K562 (cell line): ENCODE measurements around the gene ERAS. TPM values are rescaled to one million over a fixed set of nuclear protein-coding genes. Genes with fewer than 3 reads are reported as not detected.

Experiments used
- BRF1 ChIP-seq: IDR thresholded peaks from 3 replicates; pipeline ENCODE4 v1.6.1; 2011; ENCODE audit warnings: borderline replicate concordance, mild to moderate bottlenecking; ENCODE audit not compliant: insufficient read length; ENCODE audit errors: extremely low read depth
- E2F3 ChIP-seq: fragments of 250-450 bp; sonication (Bioruptor Pico); IDR thresholded peaks from 2 replicates; pipeline ENCODE4 v1.4.0; 2020; ENCODE audit warnings: mild to moderate bottlenecking
- HEY1 ChIP-seq: fragments of 250-450 bp; sonication (Bioruptor Pico); IDR thresholded peaks from 2 replicates; pipeline ENCODE4 v1.5.0; 2020; ENCODE audit warnings: mild to moderate bottlenecking, moderate library complexity, borderline replicate concordance
- NUFIP1 ChIP-seq: fragments of 450-650 bp; IDR thresholded peaks from 2 replicates; pipeline ENCODE4 v1.6.1; 2018; ENCODE audit not compliant: partially characterized antibody
- PHF21A ChIP-seq: fragments of 450-650 bp; IDR thresholded peaks from 2 replicates; pipeline ENCODE4 v1.6.1; 2017; ENCODE audit warnings: low read depth, borderline replicate concordance
- RAD21 ChIP-seq, 2 experiments: fragments of 250-450 bp in 1 of 2; fragments of 450-650 bp in 1 of 2; sonication (Bioruptor Pico) in 1 of 2; formaldehyde crosslinking in 1 of 2; IDR thresholded peaks in 1 of 2; conservative IDR thresholded peaks in 1 of 2; 2 replicates each; pipeline versions ENCODE4 v1.4.0 to v1.8.0; 2020 to 2022; ENCODE audit warnings: mild to moderate bottlenecking in 2 of 2, moderate library complexity in 1 of 2
- RCOR1 ChIP-seq, 2 experiments: IDR thresholded peaks; 2 replicates each; pipeline ENCODE4 v1.6.1; 2012; ENCODE audit warnings: low read depth in 2 of 2, low read length in 2 of 2, borderline replicate concordance in 1 of 2, improper control_type of control experiment in 1 of 2
- SIRT6 ChIP-seq: IDR thresholded peaks from one replicate; pipeline ENCODE4 v1.6.1; 2012; ENCODE audit warnings: low read depth, mild to moderate bottlenecking, control low read depth, inconsistent platforms, low read length, moderate library complexity
- TCFL5 ChIP-seq: fragments of 250-450 bp; sonication (Bioruptor Pico); conservative IDR thresholded peaks from 2 replicates; pipeline ENCODE4 v1.6.1; 2021; ENCODE audit warnings: mild to moderate bottlenecking, moderate library complexity, matching md5 sums
- TFAM ChIP-seq: fragments of 250-450 bp; sonication (Bioruptor Pico); conservative IDR thresholded peaks from 2 replicates; pipeline ENCODE4 v1.5.0; 2021; ENCODE audit warnings: mild to moderate bottlenecking, moderate library complexity
- U2AF2 ChIP-seq: fragments of 200-400 bp; formaldehyde crosslinking; optimal IDR thresholded peaks from 2 replicates; pipeline ENCODE3; 2017; ENCODE audit warnings: low read depth, mild to moderate bottlenecking, low read length
- ZNF224 ChIP-seq: sonication (generic); formaldehyde crosslinking; IDR thresholded peaks from 2 replicates; pipeline ENCODE4 v1.8.0; 2022; ENCODE audit warnings: mild to moderate bottlenecking, missing genetic modification reagents
- ZNF766 ChIP-seq: fragments of 200-800 bp; sonication (Bioruptor generic); conservative IDR thresholded peaks from 2 replicates; pipeline ENCODE4 v1.6.1; 2016; ENCODE audit warnings: missing genetic modification characterization, missing compliant biosample characterization
- ZNF778 ChIP-seq: fragments of 450-650 bp; formaldehyde crosslinking; IDR thresholded peaks from 2 replicates; pipeline ENCODE4 v1.4.0; 2020; ENCODE audit warnings: mild to moderate bottlenecking, moderate library complexity
- ZNF830 ChIP-seq: fragments of 250-450 bp; sonication (Bioruptor Pico); IDR thresholded peaks from 2 replicates; pipeline ENCODE4 v1.5.0; 2021; ENCODE audit warnings: mild to moderate bottlenecking
- polyA plus RNA-seq, 8 experiments: library from polyadenylated mRNA; depleted of rRNA in 4 of 8; stranded (reverse) in 5 of 8; unstranded in 3 of 8; fragments of >200 nt; fragmentation: Nextera tagmentation in 2 of 8; fragmentation: Illumina TruSeq in 1 of 8; extraction: Ambion mirVana in 2 of 8; extraction: Trizol in 1 of 8; gene quantifications; 2 replicates each; pipeline versions ENCODE4 v1.2.1 to v1.2.3, GENCODE V29; 2011 to 2014; ENCODE audit warnings: inconsistent platforms in 1 of 8, missing spikeins in 1 of 8
- total RNA-seq, 7 experiments: library from RNA; depleted of rRNA in 6 of 7; stranded (reverse); fragments of >200 nt in 6 of 7; fragmentation: Illumina TruSeq in 2 of 7; extraction: Trizol in 2 of 7; gene quantifications; 2 replicates each; pipeline versions ENCODE4 v1.2.1 to v1.2.3, GENCODE V29; 2011 to 2021; ENCODE audit warnings: low replicate concordance in 1 of 7
- TF ChIP-seq, protein P1 (sequence below): fragments of 150-350 bp; IDR thresholded peaks from 2 replicates; pipeline ENCODE4 v1.6.1; 2014; ENCODE audit warnings: low read depth, mild to moderate bottlenecking, low read length, borderline replicate concordance
- TF ChIP-seq, protein P2 (sequence below): sonication (generic); formaldehyde crosslinking; IDR thresholded peaks from 2 replicates; pipeline ENCODE4 v1.8.0; 2022; ENCODE audit warnings: mild to moderate bottlenecking, missing genetic modification reagents
- TF ChIP-seq, protein P3 (sequence below): fragments of 450-650 bp; IDR thresholded peaks from 2 replicates; pipeline ENCODE4 v1.6.1; 2017; ENCODE audit warnings: antibody characterized with exemption
- TF ChIP-seq, protein P4 (sequence below): fragments of 250-450 bp; sonication (Bioruptor Pico); IDR thresholded peaks from 2 replicates; pipeline ENCODE4 v1.5.1; 2021; ENCODE audit warnings: mild to moderate bottlenecking

The ERAS gene
- total and polyA plus RNA-seq, 9 of the 15 experiments (the other 6 are each of a cell fraction or from before 2014, with no cell fraction given), result 0.07 to 0.12 TPM; not detected in 7

DNA sequence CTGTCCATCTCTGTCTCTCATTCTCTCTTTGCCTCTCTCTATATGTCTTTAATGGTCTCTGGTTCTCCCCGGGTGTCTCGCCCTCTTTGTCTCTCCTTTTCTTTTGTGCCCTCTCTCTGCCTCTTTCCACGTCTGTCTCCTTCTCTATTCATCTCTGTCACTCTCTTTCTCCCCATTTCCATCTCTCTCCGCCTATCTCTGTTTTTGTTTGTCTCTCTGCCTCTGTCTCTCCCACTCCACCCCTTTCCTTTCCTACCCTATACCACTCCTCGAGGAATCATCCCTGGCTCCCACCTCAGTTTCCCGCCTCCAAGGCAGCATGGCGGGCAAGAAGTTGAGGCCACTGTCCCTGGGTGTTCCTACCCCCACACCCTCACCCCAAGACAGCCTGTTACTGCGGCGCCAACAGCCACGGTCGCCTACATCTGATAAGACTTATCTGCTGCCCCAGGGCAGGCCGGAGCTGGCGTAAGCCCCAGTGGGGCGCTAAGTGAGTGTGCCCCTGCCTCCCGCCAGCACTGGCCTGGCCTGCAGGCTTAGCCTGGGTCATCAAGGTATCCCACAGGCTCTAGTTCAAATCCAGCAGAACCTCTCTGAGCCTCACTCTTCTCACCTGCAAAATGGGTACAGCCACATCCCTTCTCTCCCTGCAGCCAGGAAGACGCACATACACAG is 40.6 kb upstream of the ERAS start (continued):
- TF ChIP-seq, protein P1, sequence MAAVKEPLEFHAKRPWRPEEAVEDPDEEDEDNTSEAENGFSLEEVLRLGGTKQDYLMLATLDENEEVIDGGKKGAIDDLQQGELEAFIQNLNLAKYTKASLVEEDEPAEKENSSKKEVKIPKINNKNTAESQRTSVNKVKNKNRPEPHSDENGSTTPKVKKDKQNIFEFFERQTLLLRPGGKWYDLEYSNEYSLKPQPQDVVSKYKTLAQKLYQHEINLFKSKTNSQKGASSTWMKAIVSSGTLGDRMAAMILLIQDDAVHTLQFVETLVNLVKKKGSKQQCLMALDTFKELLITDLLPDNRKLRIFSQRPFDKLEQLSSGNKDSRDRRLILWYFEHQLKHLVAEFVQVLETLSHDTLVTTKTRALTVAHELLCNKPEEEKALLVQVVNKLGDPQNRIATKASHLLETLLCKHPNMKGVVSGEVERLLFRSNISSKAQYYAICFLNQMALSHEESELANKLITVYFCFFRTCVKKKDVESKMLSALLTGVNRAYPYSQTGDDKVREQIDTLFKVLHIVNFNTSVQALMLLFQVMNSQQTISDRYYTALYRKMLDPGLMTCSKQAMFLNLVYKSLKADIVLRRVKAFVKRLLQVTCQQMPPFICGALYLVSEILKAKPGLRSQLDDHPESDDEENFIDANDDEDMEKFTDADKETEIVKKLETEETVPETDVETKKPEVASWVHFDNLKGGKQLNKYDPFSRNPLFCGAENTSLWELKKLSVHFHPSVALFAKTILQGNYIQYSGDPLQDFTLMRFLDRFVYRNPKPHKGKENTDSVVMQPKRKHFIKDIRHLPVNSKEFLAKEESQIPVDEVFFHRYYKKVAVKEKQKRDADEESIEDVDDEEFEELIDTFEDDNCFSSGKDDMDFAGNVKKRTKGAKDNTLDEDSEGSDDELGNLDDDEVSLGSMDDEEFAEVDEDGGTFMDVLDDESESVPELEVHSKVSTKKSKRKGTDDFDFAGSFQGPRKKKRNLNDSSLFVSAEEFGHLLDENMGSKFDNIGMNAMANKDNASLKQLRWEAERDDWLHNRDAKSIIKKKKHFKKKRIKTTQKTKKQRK, result no peak
- TF ChIP-seq, protein P2, sequence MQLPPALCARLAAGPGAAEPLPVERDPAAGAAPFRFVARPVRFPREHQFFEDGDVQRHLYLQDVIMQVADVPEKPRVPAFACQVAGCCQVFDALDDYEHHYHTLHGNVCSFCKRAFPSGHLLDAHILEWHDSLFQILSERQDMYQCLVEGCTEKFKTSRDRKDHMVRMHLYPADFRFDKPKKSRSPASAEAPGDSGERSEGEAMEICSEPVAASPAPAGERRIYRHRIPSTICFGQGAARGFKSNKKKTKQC (CRISPR knock-in tag), result no peak
- TF ChIP-seq E2F3 (CRISPR knock-in tag), result 0 out of 2 replicates have a peak, but pooled peaks have one; percentile 38
- no peak for TF ChIP-seq ZNF778 (CRISPR knock-in tag)
- no peak for TF ChIP-seq HEY1 (CRISPR knock-in tag)
- no peak for TF ChIP-seq PHF21A
- TF ChIP-seq ZNF830, result no peak
- TF ChIP-seq TFAM (CRISPR knock-in tag), result no peak
- no peak for TF ChIP-seq ZNF224 (CRISPR knock-in tag)
- no peak for TF ChIP-seq TCFL5 (CRISPR knock-in tag)
- TF ChIP-seq, protein P3, sequence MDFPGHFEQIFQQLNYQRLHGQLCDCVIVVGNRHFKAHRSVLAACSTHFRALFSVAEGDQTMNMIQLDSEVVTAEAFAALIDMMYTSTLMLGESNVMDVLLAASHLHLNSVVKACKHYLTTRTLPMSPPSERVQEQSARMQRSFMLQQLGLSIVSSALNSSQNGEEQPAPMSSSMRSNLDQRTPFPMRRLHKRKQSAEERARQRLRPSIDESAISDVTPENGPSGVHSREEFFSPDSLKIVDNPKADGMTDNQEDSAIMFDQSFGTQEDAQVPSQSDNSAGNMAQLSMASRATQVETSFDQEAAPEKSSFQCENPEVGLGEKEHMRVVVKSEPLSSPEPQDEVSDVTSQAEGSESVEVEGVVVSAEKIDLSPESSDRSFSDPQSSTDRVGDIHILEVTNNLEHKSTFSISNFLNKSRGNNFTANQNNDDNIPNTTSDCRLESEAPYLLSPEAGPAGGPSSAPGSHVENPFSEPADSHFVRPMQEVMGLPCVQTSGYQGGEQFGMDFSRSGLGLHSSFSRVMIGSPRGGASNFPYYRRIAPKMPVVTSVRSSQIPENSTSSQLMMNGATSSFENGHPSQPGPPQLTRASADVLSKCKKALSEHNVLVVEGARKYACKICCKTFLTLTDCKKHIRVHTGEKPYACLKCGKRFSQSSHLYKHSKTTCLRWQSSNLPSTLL, result no peak
- TF ChIP-seq SIRT6, result no peak
- TF ChIP-seq BRF1, result no peak
- TF ChIP-seq NUFIP1, result no peak
- TF ChIP-seq, protein P4, sequence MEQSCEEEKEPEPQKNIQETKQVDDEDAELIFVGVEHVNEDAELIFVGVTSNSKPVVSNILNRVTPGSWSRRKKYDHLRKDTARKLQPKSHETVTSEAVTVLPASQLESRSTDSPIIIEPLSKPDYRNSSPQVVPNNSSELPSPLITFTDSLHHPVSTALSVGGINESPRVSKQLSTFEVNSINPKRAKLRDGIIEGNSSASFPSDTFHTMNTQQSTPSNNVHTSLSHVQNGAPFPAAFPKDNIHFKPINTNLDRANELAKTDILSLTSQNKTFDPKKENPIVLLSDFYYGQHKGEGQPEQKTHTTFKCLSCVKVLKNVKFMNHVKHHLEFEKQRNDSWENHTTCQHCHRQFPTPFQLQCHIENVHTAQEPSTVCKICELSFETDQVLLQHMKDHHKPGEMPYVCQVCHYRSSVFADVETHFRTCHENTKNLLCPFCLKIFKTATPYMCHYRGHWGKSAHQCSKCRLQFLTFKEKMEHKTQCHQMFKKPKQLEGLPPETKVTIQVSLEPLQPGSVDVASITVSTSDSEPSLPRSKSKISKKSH (CRISPR knock-in tag), result no peak
- TF ChIP-seq U2AF2, result no peak
- 0 out of 4 replicates have a peak, but pooled peaks of 1 of the 2 experiments have one; percentile 5 for TF ChIP-seq RAD21 (CRISPR knock-in tag; conservative IDR thresholded peaks at IDR 0.05 in 1 of 2, IDR thresholded peaks at IDR 0.05 in 1 of 2)
- peak; percentile 47; the same call in 1 of the 2 replicates for TF ChIP-seq ZNF766
- peak; percentile 86 to 98; a peak in 3 of 4 replicates for TF ChIP-seq RCOR1 (IDR thresholded peaks at IDR 0.05; ENCODE audit: borderline replicate concordance in 1 of 2, low read depth in 2 of 2, low read length in 2 of 2)
